ENCODE data around the gene BTBD8.
"Not testable (repeated sequence)": the region's sequence is repeated elsewhere in the genome, so short reads cannot be mapped to it uniquely, and the experiment has no call there.

BTBD8 gene

GRCh38 chr1:92043621-92044020 is 36.5 kb upstream of the BTBD8 start:
- in situ Hi-C loops (cut with MboI; ENCODE audit: low pct_unique_long_range_greater_than_20kb, low sequenced_read_pairs, unreplicated experiment): no loop called here
- TF ChIP-seq CTCF (IDR thresholded peaks at IDR 0.05; ENCODE audit: extremely low read depth, insufficient read depth, missing control alignments): no peak
- no peak for DNase-seq (ENCODE audit: low spot score)

DNA sequence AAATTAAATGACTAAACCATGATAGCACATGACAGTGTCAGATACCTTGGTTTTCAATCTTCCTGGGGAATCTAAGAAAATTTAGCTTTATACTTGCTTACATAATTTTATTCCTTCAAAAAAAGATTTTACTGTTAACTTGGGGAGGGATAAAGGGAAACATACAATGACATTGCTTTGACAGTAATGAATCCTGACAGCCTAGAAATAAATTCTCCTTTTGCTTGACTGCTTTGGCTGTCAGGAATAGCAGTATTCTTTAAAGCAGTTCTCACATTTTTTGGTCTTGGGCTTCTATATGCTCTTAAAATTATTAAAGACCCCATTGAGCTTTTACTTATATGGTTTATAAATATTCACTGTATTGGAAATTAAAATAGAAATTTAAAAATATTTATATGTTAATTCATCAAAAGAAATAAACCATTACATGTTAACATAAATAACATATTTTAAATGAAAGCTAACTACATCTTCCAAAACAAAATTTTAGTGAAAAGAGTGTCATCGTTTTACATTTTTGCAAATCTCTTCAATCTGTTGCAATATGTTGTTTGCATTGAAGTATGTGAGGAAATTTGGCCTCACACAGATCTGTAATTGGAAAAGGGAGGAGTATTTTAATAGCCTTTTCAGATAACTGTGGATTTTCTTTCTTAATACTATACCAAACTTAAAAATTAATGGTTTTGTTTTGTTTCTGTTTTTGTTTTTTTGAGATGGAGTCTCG is 34.2 kb upstream of the BTBD8 start:
- TF ChIP-seq CTCF (IDR thresholded peaks at IDR 0.05; ENCODE audit: extremely low read depth, insufficient read depth, missing control alignments): no peak
- in situ Hi-C loops (cut with MboI; ENCODE audit: low pct_unique_long_range_greater_than_20kb, low sequenced_read_pairs, unreplicated experiment): no loop called here

GRCh38 chr1:92051948-92052347 is 28.2 kb upstream of the BTBD8 start:
- no peak for DNase-seq (ENCODE audit: low spot score)
- TF ChIP-seq CTCF (IDR thresholded peaks at IDR 0.05; ENCODE audit: extremely low read depth, insufficient read depth, missing control alignments): no peak

More for the DNA sequence above, 34.2 kb upstream of the BTBD8 start:
- no peak for DNase-seq (ENCODE audit: low spot score)

GRCh38 chr1:92065042-92065441 is 15.1 kb upstream of the BTBD8 start:
- in situ Hi-C loops (cut with MboI; ENCODE audit: low pct_unique_long_range_greater_than_20kb, low sequenced_read_pairs, unreplicated experiment): no loop called here
- DNase-seq (ENCODE audit: low spot score): no peak
- TF ChIP-seq CTCF (IDR thresholded peaks at IDR 0.05; ENCODE audit: extremely low read depth, insufficient read depth, missing control alignments): no peak

More at GRCh38 chr1:92051948-92052347, 28.2 kb upstream of the BTBD8 start:
- in situ Hi-C loops (cut with MboI; ENCODE audit: low pct_unique_long_range_greater_than_20kb, low sequenced_read_pairs, unreplicated experiment): no loop called here

DNA sequence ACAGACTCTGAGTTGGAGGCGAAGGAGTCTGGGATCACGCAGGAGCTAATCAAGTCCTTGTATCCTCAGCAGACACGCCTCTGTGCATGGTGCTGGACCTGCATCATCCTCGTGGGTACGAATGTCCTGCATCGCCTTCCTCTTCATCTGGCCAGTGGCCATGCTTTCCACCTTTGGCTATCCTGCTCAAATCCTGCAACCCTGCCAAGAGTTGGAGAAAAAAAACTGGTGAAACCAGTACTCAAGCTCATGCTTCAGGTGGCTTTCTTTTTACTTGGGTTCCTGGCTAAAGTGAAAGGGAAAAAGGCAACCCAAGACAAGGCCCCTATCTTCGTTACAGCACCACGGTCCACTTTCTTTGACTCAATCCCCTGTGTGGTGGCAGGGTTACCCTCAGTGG is 13.8 kb upstream of the BTBD8 start:
- no peak for TF ChIP-seq CTCF (IDR thresholded peaks at IDR 0.05; ENCODE audit: extremely low read depth, insufficient read depth, missing control alignments)
- DNase-seq (ENCODE audit: low spot score): no peak
- in situ Hi-C loops (cut with MboI; ENCODE audit: low pct_unique_long_range_greater_than_20kb, low sequenced_read_pairs, unreplicated experiment): no loop called here

DNA sequence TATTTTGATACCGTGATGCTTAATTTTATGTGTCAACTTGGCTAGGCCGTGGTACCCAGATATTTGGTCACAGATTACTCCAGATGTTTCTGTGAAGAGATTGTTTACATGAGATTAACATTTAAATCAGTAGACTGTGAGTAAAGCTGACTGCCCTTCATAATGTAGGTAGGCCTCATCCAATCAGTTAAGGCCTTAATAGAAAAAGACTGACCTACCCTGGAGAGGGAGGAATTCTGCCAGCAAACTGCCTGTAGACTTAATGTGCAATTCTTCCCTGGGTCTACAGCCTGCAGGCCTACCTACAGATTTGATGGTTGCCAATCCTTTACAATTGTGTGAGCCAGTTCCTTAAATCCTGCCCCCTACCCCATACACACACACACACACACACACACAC is 9.3 kb upstream of the BTBD8 start:
- no peak for TF ChIP-seq CTCF (IDR thresholded peaks at IDR 0.05; ENCODE audit: extremely low read depth, insufficient read depth, missing control alignments)
- no peak for DNase-seq (ENCODE audit: low spot score)
- in situ Hi-C loops (cut with MboI; ENCODE audit: low pct_unique_long_range_greater_than_20kb, low sequenced_read_pairs, unreplicated experiment): no loop called here

DNA sequence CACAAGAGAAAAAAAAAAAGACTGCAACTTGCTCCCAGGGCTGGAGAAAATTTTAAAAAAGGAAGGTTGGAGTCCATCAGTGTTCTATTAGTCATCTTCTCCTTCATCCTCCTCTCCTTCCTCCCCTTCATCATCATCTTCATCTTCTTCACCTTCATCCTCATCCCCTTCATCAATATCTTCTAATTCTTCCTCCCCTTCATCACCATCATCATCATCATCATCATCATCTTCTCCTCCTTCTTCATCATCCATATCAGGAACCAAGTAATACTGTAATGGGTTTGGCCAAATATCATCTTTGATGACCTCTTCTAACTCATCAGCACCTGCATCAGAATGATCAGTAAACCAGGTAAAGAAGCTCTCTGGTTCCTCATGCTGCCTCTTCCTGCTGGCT is 5.7 kb upstream of the BTBD8 start:
- DNase-seq (ENCODE audit: low spot score); in situ Hi-C loops (cut with MboI; ENCODE audit: low pct_unique_long_range_greater_than_20kb, low sequenced_read_pairs, unreplicated experiment): not testable (repeated sequence)
